HFFc6 (cell line): Measurements from ENCODE around the gene TMC1. TPM values are rescaled to one million over a fixed set of nuclear protein-coding genes. Genes with fewer than 3 reads are reported as not detected.

Experiments
- DNase-seq: peaks from one replicate; pipeline ENCODE4 v3.0.0-alpha.2; 2018
- H3K27ac Mint-ChIP-seq: 2 replicates; pipeline ENCODE4 v1.8.0; 2020; ENCODE audit warnings: mild to moderate bottlenecking, mixed read lengths
- H3K27me3 Mint-ChIP-seq: 2 replicates; pipeline ENCODE4 v1.8.0; 2021; ENCODE audit warnings: mild to moderate bottlenecking, moderate library complexity, mixed read lengths; ENCODE audit not compliant: insufficient read depth
- H3K36me3 Mint-ChIP-seq: 2 replicates; pipeline ENCODE4 v1.8.0; 2021; ENCODE audit warnings: low read depth, mixed read lengths
- H3K4me1 Mint-ChIP-seq: 2 replicates; pipeline ENCODE4 v1.8.0; 2020; ENCODE audit warnings: low read depth, mixed read lengths
- H3K4me3 Mint-ChIP-seq: 2 replicates; pipeline ENCODE4 v1.8.0; 2020; ENCODE audit warnings: mild to moderate bottlenecking, moderate library complexity, mixed read lengths
- H3K9me3 Mint-ChIP-seq: 2 replicates; pipeline ENCODE4 v1.8.0; 2020; ENCODE audit warnings: mild to moderate bottlenecking, mixed read lengths
- total RNA-seq, 6 experiments: library from RNA; stranded (reverse); fragmentation: NEBNext Ultra II Directional; extraction: Animal tissue kit (Norgen Biotek cat#: 25700); gene quantifications; 2 replicates in 1 of 6; 3 replicates in 5 of 6; pipeline ENCODE4 v1.2.3, GENCODE V29; 2021
- TF ChIP-seq, protein P1 (sequence below): fragments of 200-600 bp; sonication (generic); IDR thresholded peaks from 2 replicates; pipeline ENCODE4 v1.5.0; 2021; ENCODE audit warnings: antibody characterized with exemption, mild to moderate bottlenecking

Gene TMC1
- total RNA-seq, 6 experiments from 2014 or later: 0.09 to 1.1 (median 0.65) TPM

DNA sequence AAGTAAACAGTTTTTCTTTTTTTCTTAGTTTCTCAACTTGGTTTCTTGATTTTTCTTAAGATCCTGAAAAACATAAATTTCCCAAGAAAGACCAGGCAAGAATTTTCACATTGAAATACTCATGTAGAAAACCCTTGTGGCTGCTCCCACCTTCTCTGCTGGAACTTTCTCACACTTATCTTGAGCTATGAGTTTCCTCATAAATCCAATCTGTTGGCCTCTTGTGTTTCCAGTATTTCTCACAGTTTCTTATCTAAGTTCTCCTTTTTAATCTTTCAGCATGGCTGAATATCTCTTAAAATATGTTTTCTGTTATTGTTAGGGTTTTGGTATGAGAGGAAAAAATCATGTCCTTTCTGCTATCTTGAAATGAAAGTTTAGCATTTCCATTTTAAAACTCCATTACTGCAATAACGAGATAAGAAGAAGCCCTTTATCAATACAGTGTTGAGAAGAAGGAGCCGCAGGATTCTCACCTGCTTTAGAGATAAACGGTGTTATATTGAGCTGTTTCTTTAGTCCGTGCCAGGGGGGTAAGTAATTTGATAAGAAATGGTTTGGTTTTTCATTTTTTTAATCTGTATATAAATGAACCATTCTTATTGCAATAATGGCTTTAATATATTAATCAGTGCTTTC is 342.2 kb downstream of the TMC1 start:
- Mint-ChIP-seq H3K9me3 (no peaks in the 10 kb centered on the region), H3K4me3 (no peak overlapping the region), H3K27ac (no peak overlapping the region), H3K36me3 (no peaks in the 10 kb centered on the region; the same call in 1 of the 2 replicates), H3K27me3 (peaks cover 6% of the 10 kb centered on the region), H3K4me1 (peaks cover 17% of the 10 kb centered on the region)
- TF ChIP-seq, protein P1, sequence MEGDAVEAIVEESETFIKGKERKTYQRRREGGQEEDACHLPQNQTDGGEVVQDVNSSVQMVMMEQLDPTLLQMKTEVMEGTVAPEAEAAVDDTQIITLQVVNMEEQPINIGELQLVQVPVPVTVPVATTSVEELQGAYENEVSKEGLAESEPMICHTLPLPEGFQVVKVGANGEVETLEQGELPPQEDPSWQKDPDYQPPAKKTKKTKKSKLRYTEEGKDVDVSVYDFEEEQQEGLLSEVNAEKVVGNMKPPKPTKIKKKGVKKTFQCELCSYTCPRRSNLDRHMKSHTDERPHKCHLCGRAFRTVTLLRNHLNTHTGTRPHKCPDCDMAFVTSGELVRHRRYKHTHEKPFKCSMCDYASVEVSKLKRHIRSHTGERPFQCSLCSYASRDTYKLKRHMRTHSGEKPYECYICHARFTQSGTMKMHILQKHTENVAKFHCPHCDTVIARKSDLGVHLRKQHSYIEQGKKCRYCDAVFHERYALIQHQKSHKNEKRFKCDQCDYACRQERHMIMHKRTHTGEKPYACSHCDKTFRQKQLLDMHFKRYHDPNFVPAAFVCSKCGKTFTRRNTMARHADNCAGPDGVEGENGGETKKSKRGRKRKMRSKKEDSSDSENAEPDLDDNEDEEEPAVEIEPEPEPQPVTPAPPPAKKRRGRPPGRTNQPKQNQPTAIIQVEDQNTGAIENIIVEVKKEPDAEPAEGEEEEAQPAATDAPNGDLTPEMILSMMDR: no peak
- no peak for DNase-seq

DNA sequence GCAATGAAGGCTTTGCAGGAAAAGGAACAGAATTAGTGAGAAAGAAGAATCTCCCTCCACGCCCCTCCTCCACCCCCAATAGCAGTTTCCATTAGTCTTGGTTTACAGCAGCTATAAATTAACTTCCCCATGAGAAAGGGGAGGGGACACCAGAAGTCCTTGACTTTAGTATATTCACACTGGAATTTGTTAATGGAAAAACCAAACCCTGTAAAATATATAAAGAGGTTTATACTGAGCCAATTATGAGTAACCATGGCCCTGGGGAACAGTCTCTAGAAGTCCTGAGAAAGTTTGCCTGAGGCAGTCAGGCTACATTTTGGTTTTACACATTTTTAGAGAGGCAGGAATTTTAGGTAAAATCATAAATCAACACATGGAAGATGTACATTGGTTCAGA is 342.9 kb downstream of the TMC1 start:
- no peak for DNase-seq
- H3K9me3 Mint-ChIP-seq: no peaks in the 10 kb centered on the region
- peaks cover 14% of the 10 kb centered on the region for H3K4me1 Mint-ChIP-seq
- peak overlapping the region; percentile 5; the same call in 1 of the 2 replicates for H3K27ac Mint-ChIP-seq
- no peak overlapping the region for H3K4me3 Mint-ChIP-seq
- no peaks in the 10 kb centered on the region; the same call in 1 of the 2 replicates for H3K36me3 Mint-ChIP-seq
- peaks cover 6% of the 10 kb centered on the region for H3K27me3 Mint-ChIP-seq
- TF ChIP-seq, protein P1: no peak

GRCh38 chr9:72871685-72872084 is 350.3 kb downstream of the TMC1 start:
- TF ChIP-seq, protein P1: peak; percentile 89
- Mint-ChIP-seq H3K27me3 (no peaks in the 10 kb centered on the region; the same call in 1 of the 2 replicates), H3K36me3 (no peaks in the 10 kb centered on the region), H3K9me3 (no peaks in the 10 kb centered on the region), H3K4me3 (peak overlapping the region; percentile 66), H3K4me1 (peaks cover 50% of the 10 kb centered on the region), H3K27ac (peak overlapping the region; percentile 40; the same call in 1 of the 2 replicates)
- DNase-seq: peak; percentile 12

- DNase-seq: no peak
- H3K36me3 Mint-ChIP-seq: no peaks in the 10 kb centered on the region; the same call in 1 of the 2 replicates
- H3K4me3 Mint-ChIP-seq: no peak overlapping the region
- TF ChIP-seq, protein P1: no peak
- H3K9me3 Mint-ChIP-seq: no peaks in the 10 kb centered on the region
- no peaks in the 10 kb centered on the region; the same call in 1 of the 2 replicates for H3K27me3 Mint-ChIP-seq
- H3K4me1 Mint-ChIP-seq: peaks cover 56% of the 10 kb centered on the region
- H3K27ac Mint-ChIP-seq: no peak overlapping the region
These were observed 351.3 kb downstream of the TMC1 start for GRCh38 chr9:72872718-72873117.

- Mint-ChIP-seq H3K4me1 (peaks cover 56% of the 10 kb centered on the region), H3K27ac (no peak overlapping the region), H3K36me3 (peaks cover 5% of the 10 kb centered on the region; the same call in 1 of the 2 replicates), H3K9me3 (no peaks in the 10 kb centered on the region), H3K4me3 (no peak overlapping the region), H3K27me3 (no peaks in the 10 kb centered on the region)
- TF ChIP-seq, protein P1: no peak
- no peak for DNase-seq
These were observed 352.0 kb downstream of the TMC1 start for GRCh38 chr9:72873456-72873855.
